ENCODE results near the gene NADSYN1.

NADSYN1 gene

GRCh38 chr11:71495286-71496230 is 42.6 kb downstream of the NADSYN1 start:
- H3K4me3 ChIP-seq (ENCODE audit: low read depth, low read length), result no peak overlapping the region
- no peak overlapping the region for H3K27ac ChIP-seq
- H3K4me2 ChIP-seq (ENCODE audit: low read length), result no peak overlapping the region
- H3K79me2 ChIP-seq, result no peaks in the 10 kb centered on the region
- H3K36me3 ChIP-seq (ENCODE audit: control insufficient read depth, insufficient read depth, low read length), result no peaks in the 10 kb centered on the region
- H2AFZ ChIP-seq, result no peak overlapping the region
- H3K27me3 ChIP-seq (ENCODE audit: control insufficient read depth, insufficient read depth, low read length), result no peaks in the 10 kb centered on the region
- H3K9ac ChIP-seq, result no peak overlapping the region
- TF ChIP-seq, protein P1, sequence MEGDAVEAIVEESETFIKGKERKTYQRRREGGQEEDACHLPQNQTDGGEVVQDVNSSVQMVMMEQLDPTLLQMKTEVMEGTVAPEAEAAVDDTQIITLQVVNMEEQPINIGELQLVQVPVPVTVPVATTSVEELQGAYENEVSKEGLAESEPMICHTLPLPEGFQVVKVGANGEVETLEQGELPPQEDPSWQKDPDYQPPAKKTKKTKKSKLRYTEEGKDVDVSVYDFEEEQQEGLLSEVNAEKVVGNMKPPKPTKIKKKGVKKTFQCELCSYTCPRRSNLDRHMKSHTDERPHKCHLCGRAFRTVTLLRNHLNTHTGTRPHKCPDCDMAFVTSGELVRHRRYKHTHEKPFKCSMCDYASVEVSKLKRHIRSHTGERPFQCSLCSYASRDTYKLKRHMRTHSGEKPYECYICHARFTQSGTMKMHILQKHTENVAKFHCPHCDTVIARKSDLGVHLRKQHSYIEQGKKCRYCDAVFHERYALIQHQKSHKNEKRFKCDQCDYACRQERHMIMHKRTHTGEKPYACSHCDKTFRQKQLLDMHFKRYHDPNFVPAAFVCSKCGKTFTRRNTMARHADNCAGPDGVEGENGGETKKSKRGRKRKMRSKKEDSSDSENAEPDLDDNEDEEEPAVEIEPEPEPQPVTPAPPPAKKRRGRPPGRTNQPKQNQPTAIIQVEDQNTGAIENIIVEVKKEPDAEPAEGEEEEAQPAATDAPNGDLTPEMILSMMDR (IDR thresholded peaks at IDR 0.05), result no peak
- no peaks in the 10 kb centered on the region for H3K4me1 ChIP-seq
- no peaks in the 10 kb centered on the region for H3K9me3 ChIP-seq (ENCODE audit: control insufficient read depth, low read length)

DNA sequence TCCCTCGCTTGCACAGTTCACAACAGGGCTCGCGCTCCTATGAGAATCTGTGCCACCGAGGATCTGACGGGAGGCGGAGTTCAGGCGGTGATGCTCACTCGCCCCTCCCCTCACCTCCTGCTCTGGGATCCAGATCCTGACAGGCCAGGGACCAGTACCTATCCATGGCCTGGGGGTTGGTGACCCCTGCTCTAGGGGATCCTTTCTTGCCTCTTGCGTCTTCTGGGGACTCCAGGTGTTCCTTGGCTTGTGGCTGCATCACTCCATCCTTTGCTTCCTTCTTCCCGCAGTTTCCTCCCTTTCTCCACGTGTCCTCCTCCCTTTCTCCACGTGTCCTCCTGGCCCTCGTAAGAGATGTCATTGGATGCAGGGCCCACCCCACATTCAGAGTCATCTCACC is 43.4 kb downstream of the NADSYN1 start:
- Histone ChIP-seq H3K9ac (no peak overlapping the region), H3K9me3 (ENCODE audit: control insufficient read depth, low read length) (no peaks in the 10 kb centered on the region), H2AFZ (no peak overlapping the region), H3K79me2 (no peaks in the 10 kb centered on the region), H3K4me2 (ENCODE audit: low read length) (no peak overlapping the region), H3K27ac (no peak overlapping the region), H3K4me3 (ENCODE audit: low read depth, low read length) (no peak overlapping the region), H3K4me1 (no peaks in the 10 kb centered on the region), H3K27me3 (ENCODE audit: control insufficient read depth, insufficient read depth, low read length) (no peaks in the 10 kb centered on the region), H3K36me3 (ENCODE audit: control insufficient read depth, insufficient read depth, low read length) (no peaks in the 10 kb centered on the region)
- TF ChIP-seq, protein P1 (IDR thresholded peaks at IDR 0.05), result no peak

- H3K4me1 ChIP-seq, result no peaks in the 10 kb centered on the region
- TF ChIP-seq, protein P1 (IDR thresholded peaks at IDR 0.05), result no peak
- H3K4me3 ChIP-seq (ENCODE audit: low read depth, low read length), result no peak overlapping the region
- no peak overlapping the region for H3K9ac ChIP-seq
- H3K4me2 ChIP-seq (ENCODE audit: low read length), result no peak overlapping the region
- H3K36me3 ChIP-seq (ENCODE audit: control insufficient read depth, insufficient read depth, low read length), result no peaks in the 10 kb centered on the region
- no peak overlapping the region for H3K27ac ChIP-seq
- H3K27me3 ChIP-seq (ENCODE audit: control insufficient read depth, insufficient read depth, low read length), result no peaks in the 10 kb centered on the region
- no peaks in the 10 kb centered on the region for H3K79me2 ChIP-seq
- H2AFZ ChIP-seq, result no peak overlapping the region
- H3K9me3 ChIP-seq (ENCODE audit: control insufficient read depth, low read length), result no peaks in the 10 kb centered on the region
Observed at GRCh38 chr11:71498091-71498490, 45.1 kb downstream of the NADSYN1 start.

- Histone ChIP-seq H3K9me3 (ENCODE audit: control insufficient read depth, low read length) (no peaks in the 10 kb centered on the region), H3K4me1 (no peaks in the 10 kb centered on the region), H3K4me3 (ENCODE audit: low read depth, low read length) (no peak overlapping the region), H3K79me2 (no peaks in the 10 kb centered on the region), H3K27ac (no peak overlapping the region), H3K36me3 (ENCODE audit: control insufficient read depth, insufficient read depth, low read length) (no peaks in the 10 kb centered on the region), H3K27me3 (ENCODE audit: control insufficient read depth, insufficient read depth, low read length) (no peaks in the 10 kb centered on the region), H3K9ac (no peak overlapping the region), H3K4me2 (ENCODE audit: low read length) (no peak overlapping the region), H2AFZ (no peak overlapping the region)
- TF ChIP-seq, protein P1 (IDR thresholded peaks at IDR 0.05), result no peak
Observed at GRCh38 chr11:71499125-71499524, 46.1 kb downstream of the NADSYN1 start.

DNA sequence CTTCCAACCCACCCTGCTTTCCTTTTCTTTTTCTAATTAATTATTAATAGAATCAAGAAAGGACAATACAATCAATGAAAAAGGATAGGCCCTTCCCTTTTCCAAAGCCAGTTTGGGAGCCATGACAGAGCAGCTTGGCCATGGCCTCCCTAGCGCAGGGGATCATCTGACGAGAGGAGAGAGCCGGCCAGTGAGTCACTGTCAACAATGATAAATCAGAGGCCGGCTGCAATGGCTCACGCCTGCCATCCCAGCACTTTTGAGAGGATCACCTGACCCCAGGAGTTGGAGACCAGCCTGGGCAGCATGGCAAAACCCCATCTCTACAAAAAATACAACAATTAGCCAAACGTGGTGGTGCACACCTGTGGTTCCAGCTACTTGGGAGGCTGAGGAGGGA is 46.5 kb downstream of the NADSYN1 start:
- Histone ChIP-seq H3K4me3 (ENCODE audit: low read depth, low read length) (no peak overlapping the region), H3K79me2 (no peaks in the 10 kb centered on the region), H3K4me2 (ENCODE audit: low read length) (no peak overlapping the region), H3K27me3 (ENCODE audit: control insufficient read depth, insufficient read depth, low read length) (no peaks in the 10 kb centered on the region), H3K9me3 (ENCODE audit: control insufficient read depth, low read length) (no peaks in the 10 kb centered on the region), H3K36me3 (ENCODE audit: control insufficient read depth, insufficient read depth, low read length) (no peaks in the 10 kb centered on the region), H3K9ac (no peak overlapping the region), H2AFZ (no peak overlapping the region), H3K4me1 (no peaks in the 10 kb centered on the region), H3K27ac (no peak overlapping the region)
- TF ChIP-seq, protein P1 (IDR thresholded peaks at IDR 0.05), result no peak
